Testis (tissue), 3 donors: ENCODE results near the gene PPM1J. TPM values are rescaled to one million over a fixed set of nuclear protein-coding genes. Genes with fewer than 3 reads are reported as not detected.

Experiments used
- DNase-seq: peaks from one replicate; pipeline ENCODE4 v3.0.0-alpha.2; 2019
- H3K27ac ChIP-seq, 2 donors: fragments of 200-600 bp; sonication (generic); one replicate each; pipeline ENCODE4 v1.5.1; 2019
- H3K27me3 ChIP-seq: fragments of 200-600 bp; sonication (generic); one replicate; pipeline ENCODE4 v1.5.1; 2019
- H3K36me3 ChIP-seq: fragments of 200-600 bp; sonication (generic); one replicate; pipeline ENCODE4 v1.5.1; 2017; ENCODE audit warnings: low read depth; ENCODE audit errors: missing control alignments
- H3K4me1 ChIP-seq: fragments of 200-600 bp; sonication (generic); one replicate; pipeline ENCODE4 v1.5.1; 2019
- H3K4me3 ChIP-seq, 2 donors: fragments of 200-600 bp; sonication (generic); one replicate each; pipeline ENCODE4 v1.5.1; 2017 to 2019
- H3K9me3 ChIP-seq: fragments of 200-600 bp; sonication (generic); one replicate; pipeline ENCODE4 v1.5.1; 2017
- POLR2A ChIP-seq: fragments of 450-650 bp; IDR thresholded peaks from one replicate; pipeline ENCODE4 v1.6.1; 2017; ENCODE audit warnings: antibody characterized with exemption, mild to moderate bottlenecking, moderate library complexity
- WGBS, 2 donors: methylation state at CpG; one replicate each; pipeline ENCODE4 v1.1.5; 2018; 5-methylcytosine and 5-hydroxymethylcytosine counted together
- intact Hi-C: fragments of 100-400 bp; cut with DNase I; formaldehyde crosslinking; loops from one replicate; pipeline ENCODE4 v1.15.1; 2023; ENCODE audit warnings: low total_unique reads
- polyA plus RNA-seq: library from polyadenylated mRNA; stranded (reverse); fragments of 350-450 nt; fragmentation: Illumina TruSeq; extraction: RNeasy Lipid Tissue Mini Kit (QIAGEN cat#74804); gene quantifications from one replicate; pipeline ENCODE4 v1.2.3, GENCODE V29; 2014; ENCODE audit warnings: low read depth, low replicate concordance; ENCODE audit not compliant: insufficient read depth
- total RNA-seq, 2 donors: library from RNA; depleted of rRNA; stranded (reverse); fragments of >200 nt; gene quantifications; one replicate each; pipeline ENCODE4 v1.2.3, GENCODE V29; 2016
- TF ChIP-seq, protein P1 (sequence below), 3 experiments: fragments of 450-650 bp in 2 of 3; fragments of 200-600 bp in 1 of 3; sonication (generic) in 1 of 3; IDR thresholded peaks; one replicate each; pipeline ENCODE4 v1.5.1; 2016 to 2019; ENCODE audit warnings: antibody characterized with exemption in 3 of 3, mild to moderate bottlenecking in 2 of 3, moderate library complexity in 1 of 3

PPM1J gene
- total and polyA plus RNA-seq, 3 donors from 2014 or later = 45.5 to 88.7 (median 69.5) TPM

GRCh38 chr1:112716133-112716720 is 1.1 kb upstream of the PPM1J start:
- Histone ChIP-seq H3K4me1 (peaks cover 15% of the 10 kb centered on the region), H3K9me3 (no peaks in the 10 kb centered on the region), H3K4me3 (peak overlapping the region; percentile 60 to 68), H3K36me3 (no peaks in the 10 kb centered on the region), H3K27ac (peak overlapping the region; percentile 20 to 68), H3K27me3 (no peaks in the 10 kb centered on the region)
- TF ChIP-seq POLR2A = no peak
- TF ChIP-seq, protein P1, sequence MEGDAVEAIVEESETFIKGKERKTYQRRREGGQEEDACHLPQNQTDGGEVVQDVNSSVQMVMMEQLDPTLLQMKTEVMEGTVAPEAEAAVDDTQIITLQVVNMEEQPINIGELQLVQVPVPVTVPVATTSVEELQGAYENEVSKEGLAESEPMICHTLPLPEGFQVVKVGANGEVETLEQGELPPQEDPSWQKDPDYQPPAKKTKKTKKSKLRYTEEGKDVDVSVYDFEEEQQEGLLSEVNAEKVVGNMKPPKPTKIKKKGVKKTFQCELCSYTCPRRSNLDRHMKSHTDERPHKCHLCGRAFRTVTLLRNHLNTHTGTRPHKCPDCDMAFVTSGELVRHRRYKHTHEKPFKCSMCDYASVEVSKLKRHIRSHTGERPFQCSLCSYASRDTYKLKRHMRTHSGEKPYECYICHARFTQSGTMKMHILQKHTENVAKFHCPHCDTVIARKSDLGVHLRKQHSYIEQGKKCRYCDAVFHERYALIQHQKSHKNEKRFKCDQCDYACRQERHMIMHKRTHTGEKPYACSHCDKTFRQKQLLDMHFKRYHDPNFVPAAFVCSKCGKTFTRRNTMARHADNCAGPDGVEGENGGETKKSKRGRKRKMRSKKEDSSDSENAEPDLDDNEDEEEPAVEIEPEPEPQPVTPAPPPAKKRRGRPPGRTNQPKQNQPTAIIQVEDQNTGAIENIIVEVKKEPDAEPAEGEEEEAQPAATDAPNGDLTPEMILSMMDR (IDR thresholded peaks at IDR 0.05) = peak; percentile 93 to 97 (median 95)
- peak; percentile 92 for DNase-seq
- WGBS, 2 donors = 9 to 13% methylated on average over 12 to 13 of the region's 13 CpGs
- intact Hi-C loops = loop anchor here (5.0 kb wide), 1 partner anchor 86 kb away; no protein-coding TSS in a partner anchor

DNA sequence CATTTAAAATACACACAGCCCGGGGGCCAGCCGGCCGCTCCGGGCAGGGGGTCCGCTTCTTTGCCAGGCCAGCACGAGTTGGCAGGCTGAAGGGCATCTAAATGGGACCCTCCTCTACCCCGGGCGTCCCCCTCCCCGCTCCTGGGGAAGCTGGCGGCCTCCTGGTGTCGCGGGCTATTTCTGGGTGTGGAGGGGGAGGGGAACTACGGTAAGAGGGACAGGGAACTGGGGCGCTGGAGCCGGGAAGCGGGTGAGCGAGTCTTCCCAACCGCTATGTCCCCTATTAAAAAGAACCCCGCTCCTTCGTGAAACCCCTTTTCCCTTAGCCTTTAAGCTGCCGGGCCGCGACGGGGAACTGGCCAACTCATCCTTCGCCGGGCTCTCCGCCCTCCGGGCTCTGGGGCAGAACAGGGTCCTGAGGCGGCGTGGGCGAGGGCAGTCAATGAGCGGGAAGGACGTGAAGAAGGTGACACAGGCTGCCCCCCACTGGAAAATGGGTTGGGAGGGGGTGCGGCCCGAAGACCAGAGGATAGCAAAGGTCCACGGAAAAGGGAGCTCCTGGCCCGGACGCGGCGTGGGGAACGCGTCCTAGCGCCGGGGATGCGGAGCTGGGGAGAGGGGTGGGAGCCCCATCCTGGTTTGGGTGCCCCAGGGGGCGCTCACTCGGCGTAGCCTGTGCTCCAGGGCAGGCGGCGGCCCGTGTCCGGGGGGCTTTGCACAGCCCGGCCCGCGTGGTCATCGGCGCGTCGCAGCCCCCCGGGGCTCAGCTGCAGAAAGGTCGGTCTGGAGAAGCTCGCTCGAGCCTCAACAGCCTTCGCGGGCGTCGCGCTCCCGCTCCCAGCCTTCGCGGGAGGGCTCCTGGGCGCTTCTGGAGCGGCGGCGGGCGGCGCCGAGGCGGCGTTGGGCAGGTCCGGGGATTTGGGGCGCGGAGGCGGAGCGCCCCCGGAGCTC is 544 bp downstream of the PPM1J start:
- TF ChIP-seq, protein P1 (IDR thresholded peaks at IDR 0.05) = no peak
- no peak for TF ChIP-seq POLR2A
- Histone ChIP-seq H3K27me3 (no peaks in the 10 kb centered on the region), H3K4me3 (peak overlapping the region; percentile 60 to 68), H3K9me3 (no peaks in the 10 kb centered on the region), H3K36me3 (no peaks in the 10 kb centered on the region), H3K27ac (peak overlapping the region in 1 of 2 donors; percentile 68), H3K4me1 (peaks cover 15% of the 10 kb centered on the region)
- no peak for DNase-seq
- WGBS, 2 donors = 1 to 3% methylated on average over 50 to 59 of the region's 86 CpGs
- intact Hi-C loops = loop anchor here (5.0 kb wide), 1 partner anchor 88 kb away; no protein-coding TSS in a partner anchor

GRCh38 chr1:112713466-112714312 is 1.4 kb downstream of the PPM1J start:
- Histone ChIP-seq H3K4me1 (peaks cover 12% of the 10 kb centered on the region), H3K9me3 (no peaks in the 10 kb centered on the region), H3K4me3 (peak overlapping the region; percentile 60 to 68), H3K36me3 (no peaks in the 10 kb centered on the region), H3K27me3 (no peaks in the 10 kb centered on the region), H3K27ac (no peak overlapping the region)
- no peak for TF ChIP-seq POLR2A
- TF ChIP-seq, protein P1 (IDR thresholded peaks at IDR 0.05) = no peak
- intact Hi-C loops = no loop called here
- DNase-seq = no peak
- WGBS, 2 donors = 38 to 49% methylated on average over 12 to 14 of the region's 14 CpGs

- intact Hi-C loops = no loop called here
- WGBS, 2 donors = 81 to 96% methylated on average over 7 to 9 of the region's 9 CpGs
- DNase-seq = no peak
Observed at GRCh38 chr1:112712701-112713128, 2.4 kb downstream of the PPM1J start.

More at GRCh38 chr1:112712701-112713128, 2.4 kb downstream of the PPM1J start:
- no peaks in the 10 kb centered on the region for H3K27me3 ChIP-seq
- H3K27ac ChIP-seq = no peak overlapping the region
- TF ChIP-seq, protein P1 (IDR thresholded peaks at IDR 0.05) = no peak
- TF ChIP-seq POLR2A = no peak
- H3K4me3 ChIP-seq = no peak overlapping the region
- no peaks in the 10 kb centered on the region for H3K36me3 ChIP-seq
- H3K9me3 ChIP-seq = no peaks in the 10 kb centered on the region
- peaks cover 12% of the 10 kb centered on the region for H3K4me1 ChIP-seq
